Stimulated activated CD4-positive, alpha-beta T cell treated with anti-CD3 and anti-CD28 coated beads, Interleukin-1b, Interleukin-23, amount 100 ng/mL, for 24 hours (primary cell): ENCODE results near the gene BARHL2.

Source experiments
- DNase-seq, 4 experiments: peaks; one replicate each; pipeline ENCODE4 v3.0.0-alpha.2; 2020; ENCODE audit warnings: low read depth in 4 of 4, low spot score in 1 of 4

BARHL2 gene

DNA sequence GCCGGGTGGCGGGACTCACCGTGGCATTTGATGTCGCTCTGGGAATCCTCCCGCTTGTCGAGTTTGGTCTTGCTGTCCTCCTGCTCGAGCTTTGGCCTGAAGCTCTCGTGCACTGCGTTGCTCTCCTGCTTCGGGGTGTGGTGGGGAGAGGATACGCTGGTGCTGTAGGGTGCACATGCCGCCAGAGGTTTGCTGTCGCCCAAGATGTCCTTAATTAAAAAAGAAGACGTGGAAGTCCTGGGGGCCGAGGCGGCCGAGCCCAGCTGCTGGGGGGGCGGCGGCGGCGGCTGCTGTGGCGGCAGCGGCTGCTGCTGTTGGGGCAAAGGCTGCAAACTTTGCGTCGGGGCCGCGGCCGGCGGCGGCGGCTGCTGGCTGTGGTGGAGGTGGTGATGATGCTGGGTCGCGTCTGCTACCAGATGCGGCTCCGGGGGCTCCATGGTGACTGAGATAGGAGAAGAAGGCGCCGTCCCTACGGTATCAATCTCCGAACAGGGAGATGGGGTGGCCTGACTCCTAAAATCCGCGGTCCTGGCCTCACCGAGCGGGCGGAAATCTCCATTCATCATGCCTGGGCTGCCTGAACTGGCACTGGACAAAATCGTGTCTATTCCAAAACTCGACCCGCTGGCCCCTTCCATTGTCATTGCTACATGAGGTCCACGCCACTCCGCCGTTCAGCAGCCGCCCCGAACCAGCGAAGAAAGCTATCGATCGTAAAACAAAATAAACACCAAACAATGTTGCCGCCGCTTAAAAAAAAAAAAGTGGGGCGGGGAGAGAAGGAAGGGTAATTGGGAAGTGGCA, at the start of gene BARHL2:
Gene BARHL2, minus strand, starts transcription at position 751 of the 804 bp plus-strand sequence. Its CDS starts 107 bp downstream, at position 644.
- no peak for DNase-seq

GRCh38 chr1:90763930-90764329, 46.8 kb upstream of the BARHL2 start:
- no peak for DNase-seq

DNA sequence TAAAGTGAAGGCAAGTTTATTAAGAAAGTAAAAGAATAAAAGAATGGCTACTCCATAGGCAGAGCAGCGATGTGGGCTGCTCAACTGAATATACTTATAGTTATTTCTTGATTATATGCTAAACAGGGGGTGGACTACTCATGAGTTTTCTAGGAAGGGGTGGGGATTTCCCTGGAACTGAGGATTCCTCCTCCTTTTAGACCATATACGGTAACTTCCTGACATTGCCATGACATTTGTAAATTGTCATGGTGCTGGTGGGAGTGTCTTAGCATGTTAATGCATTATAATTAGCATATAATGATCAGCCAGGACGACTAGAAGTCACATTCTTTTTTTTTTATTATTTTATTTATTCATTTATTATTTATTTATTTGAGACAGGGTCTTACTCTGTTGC, 46.4 kb upstream of the BARHL2 start:
- no peak for DNase-seq

- DNase-seq = no peak
Measured at GRCh38 chr1:90761781-90762589, 44.9 kb upstream of the BARHL2 start.

DNA sequence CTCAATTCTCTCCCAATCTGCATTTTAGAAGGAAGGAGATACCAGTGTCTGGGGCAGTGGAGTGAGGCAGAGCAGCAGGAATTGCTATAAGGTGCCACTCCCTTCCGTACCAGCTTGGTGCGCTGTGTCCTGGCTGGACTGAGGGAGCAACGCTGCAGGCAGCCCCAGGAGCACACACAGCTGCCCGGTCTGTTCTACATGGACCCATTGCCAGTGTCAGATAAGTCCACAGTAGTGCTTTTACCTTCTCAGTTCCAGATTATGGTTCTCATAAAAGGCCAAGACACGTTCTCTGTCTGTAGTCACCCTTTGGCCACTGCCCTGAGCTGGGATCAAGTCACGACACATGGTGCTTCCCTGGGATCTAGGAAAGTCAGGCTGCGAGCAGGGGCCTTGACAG, 44.1 kb upstream of the BARHL2 start:
- DNase-seq = no peak

DNA sequence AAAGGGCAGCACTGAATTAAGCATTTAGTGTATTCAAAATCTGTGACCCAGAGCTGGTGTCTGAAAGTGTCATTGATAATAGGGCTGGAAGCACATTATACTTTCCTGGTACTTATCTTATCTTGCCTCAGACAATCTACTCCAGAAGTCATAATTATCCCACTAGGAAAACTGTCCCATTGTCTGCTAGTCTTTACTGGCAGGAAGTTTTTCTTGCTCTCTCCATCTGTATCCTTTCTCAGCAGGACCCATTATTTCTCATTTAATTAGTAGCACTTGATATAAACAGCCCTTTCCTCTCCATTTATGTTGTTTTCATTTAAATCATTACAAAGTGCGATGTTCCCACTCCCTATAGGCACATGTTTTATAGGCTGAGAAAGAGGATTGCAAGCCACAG, 36.5 kb upstream of the BARHL2 start:
- no peak for DNase-seq

GRCh38 chr1:90748668-90749067, 31.6 kb upstream of the BARHL2 start:
- DNase-seq = no peak

DNA sequence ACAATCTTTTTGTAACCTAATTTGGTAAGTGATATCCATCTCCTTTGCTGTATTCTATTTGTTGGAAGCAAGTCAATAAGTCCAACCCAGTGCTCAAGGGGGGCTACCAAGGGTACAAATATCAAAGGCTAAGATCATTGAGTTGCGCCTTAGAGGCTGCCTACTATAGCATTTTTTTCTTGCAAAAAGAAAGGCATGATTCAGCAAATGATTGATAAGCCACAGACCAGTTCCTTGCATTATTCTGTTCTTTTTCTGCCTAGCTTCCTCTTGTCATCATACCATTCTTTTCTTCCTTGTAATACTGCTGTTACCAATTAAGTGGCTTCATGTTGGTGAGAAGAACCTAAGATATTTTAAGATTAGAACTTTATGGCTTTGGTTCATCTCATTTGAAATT, 29.8 kb upstream of the BARHL2 start:
- no peak for DNase-seq

DNA sequence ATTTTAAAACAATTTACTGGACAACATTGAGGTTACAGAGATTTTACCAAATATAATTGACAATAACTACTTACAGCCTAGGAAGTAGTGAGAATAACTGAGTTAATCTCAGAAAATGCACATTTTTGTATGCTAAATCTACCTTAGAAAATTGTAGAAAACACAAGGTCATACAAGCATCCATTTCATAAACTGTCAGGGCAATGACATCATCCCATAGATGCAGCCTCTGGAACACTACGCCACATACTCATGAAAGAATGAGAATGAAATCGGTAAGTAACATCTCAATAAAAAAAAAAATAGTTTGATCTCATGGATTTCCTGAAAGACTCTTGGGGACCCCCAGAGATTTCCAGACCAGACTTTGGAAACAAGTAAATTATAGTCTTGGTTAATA, 28.9 kb upstream of the BARHL2 start:
- no peak for DNase-seq

GRCh38 chr1:90732136-90732535, 15.0 kb upstream of the BARHL2 start:
- no peak for DNase-seq

GRCh38 chr1:90731382-90732050, 14.4 kb upstream of the BARHL2 start:
- DNase-seq = no peak

DNA sequence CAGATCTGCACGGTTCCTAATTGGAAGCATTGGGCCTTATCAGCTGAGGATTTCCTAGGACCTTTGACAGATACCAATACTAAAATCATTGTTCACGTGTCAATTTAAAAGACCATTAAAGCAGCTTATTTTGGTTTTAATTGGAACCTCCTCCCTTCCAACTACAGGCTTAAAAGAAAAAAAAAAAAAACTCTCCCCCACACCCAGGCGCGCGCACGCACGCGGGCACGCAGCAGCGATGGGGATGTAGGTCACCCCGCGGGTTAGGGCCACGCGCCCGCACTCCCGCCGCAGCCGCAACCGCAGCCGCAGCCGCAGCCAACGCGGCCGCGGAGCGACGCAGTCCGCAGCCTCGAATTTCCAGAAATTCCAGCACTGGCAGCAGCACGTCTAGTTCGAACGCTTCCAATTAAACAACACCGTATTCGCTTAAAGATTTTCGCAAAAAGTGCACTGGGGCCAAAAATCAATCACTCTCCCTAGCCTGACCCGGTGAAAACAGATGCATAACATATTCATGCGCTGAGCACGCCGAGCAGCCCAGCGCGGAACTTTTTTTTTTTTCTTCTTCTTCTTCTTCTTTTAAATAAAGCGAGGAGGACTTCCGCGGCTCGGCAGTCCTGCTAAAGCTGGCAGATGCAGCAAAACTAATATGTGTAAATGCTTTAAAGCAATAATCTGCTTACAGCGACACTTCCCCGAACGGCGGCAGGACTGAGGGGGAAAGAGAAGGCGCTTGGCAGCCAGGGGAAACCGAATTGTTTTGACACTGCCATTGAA, 13.3 kb upstream of the BARHL2 start:
- DNase-seq = no peak

DNA sequence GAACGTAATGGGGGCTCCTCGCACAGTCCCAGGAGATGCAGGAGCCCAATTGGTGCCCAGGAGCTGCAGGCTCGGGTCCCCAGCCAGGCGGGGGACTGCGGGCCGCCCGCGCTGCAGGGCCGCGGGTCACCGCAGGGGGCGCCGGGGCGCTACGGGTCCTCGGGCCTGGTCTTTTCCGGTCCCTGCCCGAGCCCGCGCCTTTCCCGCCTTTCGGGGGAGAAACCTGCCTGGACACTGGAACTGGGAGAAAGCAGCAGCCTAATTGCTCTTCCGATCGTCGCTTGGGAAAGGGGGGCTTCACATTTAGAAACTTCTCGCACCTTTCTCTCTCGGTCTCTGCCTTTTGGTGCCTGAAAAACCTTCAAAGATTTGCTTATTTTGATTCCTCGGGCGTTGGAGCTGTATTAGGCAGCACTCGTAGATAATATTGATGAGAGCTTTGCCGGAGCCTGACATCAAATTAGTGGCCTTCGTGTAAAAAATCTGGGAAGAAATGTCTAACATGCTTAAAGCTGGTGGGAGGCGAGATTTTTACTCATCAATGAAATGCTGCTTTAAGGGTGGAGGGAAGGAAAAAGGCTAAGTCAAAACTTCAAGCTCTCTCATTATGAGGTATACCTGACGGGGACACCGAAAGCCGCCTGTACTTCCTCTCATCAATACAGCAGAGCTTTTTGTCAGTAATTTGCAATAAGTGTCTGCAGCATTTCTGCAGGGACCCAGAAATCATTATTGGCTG, 12.6 kb upstream of the BARHL2 start:
- DNase-seq = no peak

DNA sequence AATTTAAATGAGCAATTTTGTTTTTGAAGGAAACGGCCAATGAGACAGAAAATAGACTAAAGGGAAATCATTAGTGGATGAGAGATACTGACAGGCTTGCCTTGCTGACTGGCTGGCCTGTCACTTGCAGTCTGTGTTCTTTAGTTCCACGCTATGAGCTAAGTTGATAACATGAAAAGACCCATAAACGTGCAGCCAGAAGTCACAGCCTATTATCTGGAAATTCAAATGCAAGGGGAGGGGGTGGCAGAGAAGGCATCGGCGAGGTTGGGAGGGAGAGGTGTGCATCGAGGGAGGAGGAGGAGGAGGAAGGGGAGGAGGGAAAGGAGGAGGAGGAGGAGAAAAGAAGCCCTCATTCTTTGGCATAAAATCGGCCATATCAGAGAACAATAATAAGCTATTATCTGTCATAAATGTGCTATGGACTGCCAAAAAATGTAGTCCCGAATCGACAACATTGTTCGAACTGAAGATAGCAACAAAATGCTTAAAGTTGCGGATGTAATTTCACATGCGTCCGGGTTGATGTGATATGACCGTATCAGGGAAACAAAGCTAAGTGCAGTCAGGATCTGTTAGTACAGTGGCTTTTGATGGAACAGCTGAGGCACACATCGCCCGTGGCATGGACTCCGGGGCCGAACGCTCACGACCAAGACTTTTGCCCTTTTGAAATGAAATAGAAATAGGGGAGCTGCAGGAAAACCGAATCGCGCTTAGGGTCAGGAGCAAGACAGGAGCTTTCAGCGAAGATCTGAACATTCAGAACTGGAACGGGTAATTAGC, 11.6 kb upstream of the BARHL2 start:
- DNase-seq = no peak

GRCh38 chr1:90727917-90728501, 10.9 kb upstream of the BARHL2 start:
- no peak for DNase-seq

GRCh38 chr1:90726986-90727480, 9.9 kb upstream of the BARHL2 start:
- no peak for DNase-seq

DNA sequence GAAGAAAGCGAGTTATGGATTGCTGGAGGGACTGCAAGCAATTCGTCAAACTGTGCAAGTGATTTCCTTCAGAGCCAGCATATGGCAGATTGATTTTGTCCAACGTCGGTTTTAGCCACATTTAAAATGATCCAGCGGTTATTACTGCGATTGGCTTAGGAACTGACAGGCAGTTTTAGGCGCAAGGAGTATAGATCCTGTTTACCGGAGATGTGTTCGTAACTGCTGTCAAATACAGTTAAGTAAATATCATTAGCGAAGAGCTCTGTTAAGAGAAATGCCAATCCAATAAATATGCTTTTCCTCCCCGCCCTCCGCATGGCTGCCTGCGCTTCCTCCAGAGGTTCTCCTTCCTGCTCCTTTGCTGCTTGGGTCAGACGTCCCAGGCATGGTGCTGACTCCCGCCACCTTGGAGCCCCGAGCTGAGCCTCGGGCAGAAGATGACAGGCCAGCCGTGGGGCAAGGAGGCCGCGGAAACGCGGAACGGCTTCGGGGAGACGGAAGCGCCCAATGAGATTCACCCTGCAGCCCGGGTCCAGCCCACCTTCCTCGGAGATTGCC, 9.4 kb upstream of the BARHL2 start:
- DNase-seq = no peak

DNA sequence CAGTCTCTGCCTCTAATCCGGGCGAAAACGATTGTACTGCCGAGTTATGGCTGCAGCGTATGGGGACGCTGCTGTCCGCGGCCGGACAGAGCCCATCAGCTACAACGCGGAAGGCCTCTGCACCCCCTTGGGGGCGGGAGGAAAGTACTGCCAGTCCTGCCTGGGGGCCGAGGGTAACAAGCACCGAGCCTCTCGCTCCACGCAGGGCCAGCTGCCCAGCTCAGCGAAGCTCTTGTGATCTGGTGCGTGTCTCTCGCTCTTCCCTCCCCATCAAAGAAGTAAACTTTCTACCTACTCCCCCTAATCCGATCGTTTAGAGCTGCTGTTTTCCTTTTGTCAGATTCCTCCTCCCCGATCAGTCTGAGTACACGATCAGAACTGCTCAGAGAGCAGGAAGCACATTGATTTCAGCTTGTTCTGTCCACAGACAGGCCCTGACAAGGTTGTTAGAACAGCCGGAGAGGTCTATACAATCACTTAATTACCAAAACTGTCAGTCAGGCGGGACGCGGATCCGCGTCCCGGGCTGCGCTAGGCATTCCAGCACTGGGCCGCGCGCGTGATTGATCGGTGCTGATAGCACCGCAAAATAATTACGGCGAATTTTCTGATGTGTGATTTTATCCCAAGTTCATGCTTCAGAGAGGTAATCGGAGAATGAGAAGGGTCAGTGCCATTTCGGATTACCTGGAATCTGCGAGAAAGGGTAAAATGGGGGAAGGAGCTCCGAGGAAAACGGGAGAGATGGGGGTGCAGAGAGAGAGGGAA, 8.7 kb upstream of the BARHL2 start:
- DNase-seq = no peak
